Activated T-helper 1 cell treated with anti-CD3 and anti-CD28 coated beads, Interleukin-2, amount 50 U/mL, for 16 hours (primary cell): ENCODE measurements around the gene FANCC.

Experiments
- DNase-seq, 2 donors: peaks; one replicate each; pipeline ENCODE4 v3.0.0-alpha.2; 2020; ENCODE audit warnings: low read depth in 1 of 2, low spot score in 1 of 2

The FANCC gene

GRCh38 chr9:95155220-95155619 is 162.3 kb downstream of the FANCC start:
- no peak for DNase-seq

- no peak for DNase-seq
These were observed 166.6 kb downstream of the FANCC start for GRCh38 chr9:95150903-95151302.

- no peak for DNase-seq
These were observed 169.3 kb downstream of the FANCC start for GRCh38 chr9:95148208-95148520.

GRCh38 chr9:95147452-95148207 is 169.9 kb downstream of the FANCC start:
- no peak for DNase-seq

- DNase-seq = no peak
These were observed 173.6 kb downstream of the FANCC start for GRCh38 chr9:95143591-95144561.

GRCh38 chr9:95142728-95143127 is 174.8 kb downstream of the FANCC start:
- no peak for DNase-seq

GRCh38 chr9:95142315-95142714 is 175.2 kb downstream of the FANCC start:
- no peak for DNase-seq

- no peak for DNase-seq
These were observed 176.7 kb downstream of the FANCC start for GRCh38 chr9:95140821-95141220.

GRCh38 chr9:95139126-95139525 is 178.4 kb downstream of the FANCC start:
- DNase-seq = no peak

GRCh38 chr9:95138474-95138873 is 179.0 kb downstream of the FANCC start:
- DNase-seq = no peak

GRCh38 chr9:95137587-95138145 is 179.8 kb downstream of the FANCC start:
- DNase-seq = no peak

GRCh38 chr9:95135756-95136155 is 181.8 kb downstream of the FANCC start:
- no peak for DNase-seq

- DNase-seq = no peak
These were observed 183.0 kb downstream of the FANCC start for GRCh38 chr9:95134457-95134881.

- no peak for DNase-seq
These were observed 184.2 kb downstream of the FANCC start for GRCh38 chr9:95133325-95133705.

GRCh38 chr9:95132366-95133324 is 184.9 kb downstream of the FANCC start:
- DNase-seq = no peak

- no peak for DNase-seq
These were observed 186.2 kb downstream of the FANCC start for GRCh38 chr9:95131023-95131943.

GRCh38 chr9:95130484-95130883 is 187.0 kb downstream of the FANCC start:
- DNase-seq = no peak

GRCh38 chr9:95129476-95130291 is 187.8 kb downstream of the FANCC start:
- no peak for DNase-seq

GRCh38 chr9:95128177-95128524 is 189.4 kb downstream of the FANCC start:
- DNase-seq = no peak
